Measurements from ENCODE around the gene IFNA17.
"Not testable (repeated sequence)": the region's sequence is repeated elsewhere in the genome, so short reads cannot be mapped to it uniquely, and the experiment has no call there.

IFNA17 gene

GRCh38 chr9:21228122-21228521, at the start of gene IFNA17:
Gene IFNA17 (minus strand): TSS chr9:21228222. CDS start chr9:21228173, 49 bp downstream.
- no peak for DNase-seq

DNA sequence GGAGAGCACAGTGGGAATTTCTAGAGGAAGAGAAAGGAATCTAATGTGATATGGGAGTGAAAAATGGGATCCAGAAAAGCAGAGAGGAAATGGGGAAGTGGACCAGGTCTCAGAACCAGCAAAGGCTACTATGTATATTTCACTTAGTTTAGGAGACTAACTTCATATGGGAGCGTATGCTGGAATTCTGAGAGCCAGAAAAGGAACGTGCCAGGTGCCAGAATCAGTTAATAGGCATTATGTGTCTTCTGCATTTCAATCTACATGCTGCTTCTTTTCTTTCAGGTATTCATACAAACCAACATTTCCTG, 40.3 kb upstream of the IFNA17 start:
- DNase-seq: no peak

GRCh38 chr9:21267485-21268346, 39.7 kb upstream of the IFNA17 start:
- no peak for DNase-seq

- no peak for DNase-seq
Measured at GRCh38 chr9:21266733-21267484, 38.9 kb upstream of the IFNA17 start.

- no peak for DNase-seq
Measured at GRCh38 chr9:21265421-21266189, 37.6 kb upstream of the IFNA17 start.

DNA sequence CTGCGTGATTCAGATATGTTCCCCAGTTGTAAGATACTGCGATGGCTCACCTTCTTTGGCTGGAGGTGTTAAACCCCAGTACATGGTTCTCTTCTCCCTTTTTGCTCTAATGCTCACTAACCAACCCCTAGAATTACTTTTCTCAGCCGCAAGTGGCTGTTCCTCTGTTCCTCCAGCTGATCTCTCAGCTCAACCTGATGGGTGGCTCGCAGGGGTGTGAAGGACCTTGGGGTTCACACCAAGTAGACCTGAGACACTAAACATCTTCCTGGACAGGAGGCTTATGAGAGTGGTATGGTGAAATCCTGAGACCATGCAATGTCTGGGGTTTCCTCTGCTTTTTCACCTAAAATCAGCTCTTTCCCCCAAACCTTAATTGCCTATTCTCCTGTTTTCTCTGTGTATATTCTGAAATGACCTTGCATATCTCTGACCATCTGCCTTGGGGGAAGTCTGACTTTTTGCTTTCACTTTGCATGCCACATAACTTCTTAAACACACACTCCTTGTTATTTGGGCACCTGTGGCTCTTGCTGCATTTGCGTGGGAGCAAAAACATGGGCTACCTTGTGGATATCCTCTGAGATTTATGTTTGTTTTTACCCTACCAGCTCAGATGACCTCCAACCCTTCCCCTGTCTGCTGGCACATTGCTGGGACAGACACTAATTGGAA, 27.7 kb upstream of the IFNA17 start:
- no peak for DNase-seq

- DNase-seq: peak; percentile 51 to 75
Measured at GRCh38 chr9:21252721-21253547, 24.9 kb upstream of the IFNA17 start.

DNA sequence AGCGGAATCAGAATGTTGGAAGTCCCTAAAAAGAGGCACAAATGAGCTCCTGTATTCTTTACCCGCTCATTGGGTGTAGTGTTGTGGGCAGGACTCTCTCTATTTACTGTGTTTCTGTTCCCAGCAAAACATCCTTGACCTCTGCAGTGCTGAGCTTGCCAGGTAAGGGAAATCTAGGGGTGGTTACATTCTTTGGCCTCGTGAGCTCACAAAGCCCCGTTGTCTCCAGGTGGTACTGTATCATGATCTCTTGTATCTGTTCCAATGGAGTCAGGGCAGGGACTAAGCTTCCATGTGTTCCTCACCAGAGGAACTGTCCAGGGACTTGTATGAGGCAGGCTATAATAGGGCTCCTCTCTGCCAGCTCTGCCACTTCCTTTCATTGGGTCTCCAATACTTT, 23.6 kb upstream of the IFNA17 start:
- no peak for DNase-seq

DNA sequence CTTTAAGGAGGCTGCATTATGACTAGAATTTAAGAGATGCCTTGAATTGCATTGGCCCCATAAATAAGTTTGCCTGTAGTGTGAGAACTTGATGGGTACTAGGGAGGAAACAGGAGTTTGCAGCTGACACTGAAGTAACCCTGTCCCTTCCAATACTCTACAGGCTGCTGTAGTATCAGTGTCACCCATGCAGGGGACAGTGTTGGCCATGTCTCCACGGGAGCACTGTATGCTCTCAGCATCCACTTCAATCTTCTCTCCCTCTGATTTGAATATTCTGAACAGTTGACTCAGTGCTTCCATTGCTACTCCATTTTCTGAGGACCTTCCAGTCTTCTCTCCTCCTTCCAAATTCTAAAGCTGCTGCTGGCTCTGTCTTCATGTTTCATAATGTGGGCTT, 23.2 kb upstream of the IFNA17 start:
- DNase-seq: no peak

DNA sequence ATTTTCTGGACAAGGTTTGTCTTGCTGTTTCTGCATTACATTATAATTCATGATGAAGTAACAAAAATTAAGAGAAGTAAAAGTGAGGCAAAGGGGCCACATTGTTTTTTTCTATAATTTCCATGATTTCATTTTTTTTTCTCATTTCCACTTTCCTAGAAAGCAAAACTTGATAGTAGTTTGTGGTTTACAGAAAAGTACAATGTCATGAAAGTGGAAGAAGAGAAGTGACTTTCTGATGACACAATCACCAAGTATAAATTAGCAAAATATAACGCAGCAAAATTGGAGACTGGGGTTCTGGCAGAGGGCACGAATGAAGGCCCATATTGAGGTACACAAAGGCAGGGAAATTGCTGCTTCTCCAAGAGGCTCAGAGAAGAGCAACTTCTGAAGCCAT, 16.8 kb upstream of the IFNA17 start:
- no peak for DNase-seq

DNA sequence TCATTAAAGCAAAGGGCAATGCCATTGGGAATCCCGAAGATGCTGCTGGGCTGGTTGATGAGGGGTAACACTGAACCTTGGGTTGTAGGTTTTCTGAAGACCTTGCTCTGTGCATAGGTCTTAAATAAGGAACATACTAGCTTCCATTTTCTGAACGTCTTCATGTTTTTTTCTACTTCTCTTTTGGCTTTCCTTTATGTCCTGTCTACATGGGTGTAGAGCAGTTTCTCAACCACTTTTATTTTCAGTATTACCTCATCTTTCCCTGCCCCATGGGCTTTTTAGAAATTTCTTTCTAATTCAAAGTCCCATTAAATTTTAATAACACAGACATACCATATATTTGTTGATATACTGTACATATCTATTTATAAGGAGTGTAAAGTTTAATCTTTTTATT, 11.9 kb upstream of the IFNA17 start, which contains the start of gene IFNA14:
Gene IFNA14 (minus strand): TSS at position 95 of the 400 bp plus-strand sequence. CDS start 70 bp downstream, at position 25.
- no peak for DNase-seq

DNA sequence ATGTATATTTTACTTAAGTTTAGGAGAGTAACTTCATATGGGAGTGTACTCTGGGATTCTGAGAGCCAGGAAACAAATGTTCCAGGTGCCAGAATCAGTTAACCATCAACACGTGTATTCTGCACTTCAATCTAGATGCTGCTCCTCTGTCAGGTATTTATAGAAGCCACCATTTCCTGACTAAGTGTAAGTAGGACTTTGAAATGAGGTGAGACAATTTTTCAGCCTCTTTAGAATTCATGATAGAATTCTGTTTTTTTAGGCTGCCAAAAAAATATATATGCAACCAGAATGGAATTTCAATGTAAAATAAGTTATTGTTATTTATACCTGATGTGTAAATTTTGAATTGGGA, 8.3 kb upstream of the IFNA17 start:
- not testable (repeated sequence) for DNase-seq

- DNase-seq: peak; percentile 64 to 71
Measured at GRCh38 chr9:21235468-21236359, 7.7 kb upstream of the IFNA17 start.

DNA sequence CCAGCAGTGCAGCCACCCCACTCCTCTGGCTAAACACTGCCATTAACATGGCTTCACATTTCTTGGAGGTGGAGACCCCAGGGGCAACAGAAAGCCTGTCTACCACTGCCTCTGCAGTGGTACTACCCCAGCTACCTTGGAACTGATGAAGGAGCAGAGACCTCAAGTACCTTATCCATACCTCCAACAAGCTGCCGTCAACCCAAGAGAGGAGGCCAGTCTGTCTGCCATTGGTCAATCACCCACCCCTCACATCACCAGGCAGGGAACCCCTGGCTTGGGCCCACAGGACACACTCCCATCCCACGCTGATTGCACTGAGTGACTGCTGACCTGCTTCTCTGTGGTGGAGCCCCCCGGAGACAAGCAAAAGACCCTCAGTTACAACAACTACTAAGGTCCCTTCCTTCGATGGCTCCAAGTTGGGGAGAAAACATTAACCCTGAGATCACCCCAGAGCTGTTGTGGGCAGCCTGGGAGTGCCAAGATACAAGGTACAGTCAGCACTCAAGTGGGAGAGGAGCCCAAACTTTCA, 6.2 kb upstream of the IFNA17 start:
- DNase-seq: no peak

GRCh38 chr9:21233258-21233657, 5.2 kb upstream of the IFNA17 start:
- DNase-seq: no peak

DNA sequence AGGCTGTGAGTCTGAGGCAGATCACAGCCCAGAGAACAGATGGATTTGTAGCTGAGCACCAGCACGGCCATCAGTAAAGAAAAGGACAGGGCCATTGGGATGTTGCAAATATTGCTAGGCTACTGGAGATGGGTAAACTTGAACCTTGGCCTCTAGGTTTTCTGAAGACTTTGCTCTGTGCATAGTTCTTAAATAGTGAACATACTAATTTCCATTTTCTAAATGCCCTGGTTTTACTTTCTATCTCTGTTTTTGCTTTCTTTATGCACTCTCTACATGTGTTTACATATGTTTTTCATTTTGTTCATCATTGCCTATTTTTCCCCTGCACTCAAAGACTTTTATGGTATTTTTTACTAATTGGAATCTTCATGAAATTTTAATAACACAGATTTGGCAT, 10.8 kb downstream of the IFNA17 start, which contains the start of gene IFNA16:
Gene IFNA16 (minus strand): TSS at position 101 of the 400 bp plus-strand sequence. CDS start 6 bp downstream, at position 95.
- not testable (repeated sequence) for DNase-seq

GRCh38 chr9:21213411-21214326, 14.4 kb downstream of the IFNA17 start:
- DNase-seq: peak in 1 of 2 experiments; percentile 12

DNA sequence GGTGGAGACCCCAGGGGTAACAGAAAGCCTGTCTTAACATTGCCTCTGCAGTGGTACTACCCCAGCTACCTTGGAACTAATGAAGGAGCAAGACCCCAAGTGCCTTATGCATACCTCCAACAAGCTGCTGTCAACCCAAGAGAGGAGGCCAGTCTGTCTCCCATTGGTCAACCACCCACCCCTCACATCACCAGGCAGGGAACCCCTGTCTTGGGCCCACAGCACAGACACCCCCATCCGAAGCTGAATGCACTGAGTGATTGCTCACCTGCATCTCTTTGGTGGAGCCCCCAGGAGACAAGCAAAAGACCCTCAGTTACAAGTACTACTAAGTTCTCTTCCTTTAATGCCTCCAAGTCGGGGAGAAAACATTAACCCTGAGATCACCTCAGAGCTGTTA, 15.9 kb downstream of the IFNA17 start:
- not testable (repeated sequence) for DNase-seq

DNA sequence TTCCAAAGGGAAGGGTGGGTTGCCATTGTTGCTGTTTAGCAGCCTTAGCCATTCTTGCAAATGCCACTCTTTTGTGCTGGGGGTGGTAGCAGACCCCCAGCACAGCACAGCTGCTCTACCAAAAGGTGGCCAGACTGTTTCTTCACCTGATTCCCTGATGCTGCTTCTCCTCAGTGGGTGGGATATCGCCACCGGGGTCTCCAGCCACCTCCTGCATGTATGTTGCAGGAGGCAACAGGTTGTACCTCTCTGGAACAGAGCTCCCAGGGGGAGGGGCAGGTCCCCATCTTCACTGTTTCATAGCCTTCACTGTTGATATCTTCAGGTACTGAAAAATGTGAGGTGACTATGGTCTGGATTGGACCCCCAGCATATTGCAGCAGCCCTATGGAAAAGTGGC, 17.2 kb downstream of the IFNA17 start:
- DNase-seq: not testable (repeated sequence)
